ENCODE data around the gene EIF2B4. TPM values are rescaled to one million over a fixed set of nuclear protein-coding genes. Genes with fewer than 3 reads are reported as not detected.

Gene EIF2B4
- polyA plus RNA-seq, 1 donor (not counting 4 experiments of a cell fraction or from before 2014, with no cell fraction given): 54.9 TPM

- Histone ChIP-seq H4K20me1 (ENCODE audit: control insufficient read depth, extremely low read depth, insufficient read depth, low read length) (no peaks in the 10 kb centered on the region), H2AFZ (ENCODE audit: control insufficient read depth, low read length) (no peak overlapping the region), H3K27me3 (ENCODE audit: control insufficient read depth, extremely low read depth, insufficient read depth, low read length) (no peaks in the 10 kb centered on the region), H3K9ac (ENCODE audit: control insufficient read depth, extremely low read depth, insufficient read depth, low read length) (no peak overlapping the region), H3K79me2 (ENCODE audit: control insufficient read depth, insufficient read depth, low read length) (peaks cover 12% of the 10 kb centered on the region), H3K4me2 (ENCODE audit: control insufficient read depth, extremely low read depth, insufficient read depth, low read depth, low read length) (no peak overlapping the region), H3K4me1 (ENCODE audit: control insufficient read depth, extremely low read depth, insufficient read depth, low read length) (peaks cover 3% of the 10 kb centered on the region), H3K9me3 (ENCODE audit: control insufficient read depth, low read depth, low read length) (no peaks in the 10 kb centered on the region), H3K27ac (ENCODE audit: control insufficient read depth, insufficient read depth, low read length) (no peak overlapping the region), H3K36me3 (ENCODE audit: control insufficient read depth in 2 of 2, extremely low read depth in 1 of 2, insufficient read depth in 2 of 2, low read length in 2 of 2) (peaks cover 26 to 34% of the 10 kb centered on the region in 2 experiments), H3K4me3 (ENCODE audit: control insufficient read depth in 2 of 3, extremely low read depth in 1 of 3, insufficient read depth in 2 of 3, low read depth in 1 of 3, low read length in 3 of 3) (no peak overlapping the region), H3K9me1 (ENCODE audit: control insufficient read depth, extremely low read depth, insufficient read depth, low read length) (no peaks in the 10 kb centered on the region)
- dilution Hi-C loops (cut with MboI; ENCODE audit: extremely low pct_ligation_motif_present, low sequenced_read_pairs): no loop called here
- TF ChIP-seq EZH2 (IDR thresholded peaks at IDR 0.05; ENCODE audit: low read length) (no peak), CTCF (optimal IDR thresholded peaks at IDR 0.05 in 1 of 3, IDR thresholded peaks at IDR 0.05 in 1 of 3, conservative IDR thresholded peaks at IDR 0.05 in 1 of 3; ENCODE audit: extremely low read depth in 1 of 3, insufficient read depth in 2 of 3, low read length in 3 of 3) (no peak)
- FAIRE-seq (no peak), DNase-seq (ENCODE audit: low read depth, low spot score) (no peak)
These were observed 6.2 kb downstream of the EIF2B4 start for GRCh38 chr2:27363933-27364332.

- dilution Hi-C loops (cut with MboI; ENCODE audit: extremely low pct_ligation_motif_present, low sequenced_read_pairs): no loop called here
- peaks cover 3% of the 10 kb centered on the region for H3K4me1 ChIP-seq (ENCODE audit: control insufficient read depth, extremely low read depth, insufficient read depth, low read length)
- no peak overlapping the region for H3K4me3 ChIP-seq (ENCODE audit: control insufficient read depth in 2 of 3, extremely low read depth in 1 of 3, insufficient read depth in 2 of 3, low read depth in 1 of 3, low read length in 3 of 3)
- H3K9ac ChIP-seq (ENCODE audit: control insufficient read depth, extremely low read depth, insufficient read depth, low read length): no peak overlapping the region
- H3K79me2 ChIP-seq (ENCODE audit: control insufficient read depth, insufficient read depth, low read length): peaks cover 9% of the 10 kb centered on the region
- FAIRE-seq (no peak), DNase-seq (ENCODE audit: low read depth, low spot score) (no peak)
- no peaks in the 10 kb centered on the region for H3K9me1 ChIP-seq (ENCODE audit: control insufficient read depth, extremely low read depth, insufficient read depth, low read length)
- H3K27ac ChIP-seq (ENCODE audit: control insufficient read depth, insufficient read depth, low read length): no peak overlapping the region
- no peak overlapping the region for H2AFZ ChIP-seq (ENCODE audit: control insufficient read depth, low read length)
- no peaks in the 10 kb centered on the region for H3K9me3 ChIP-seq (ENCODE audit: control insufficient read depth, low read depth, low read length)
- peaks cover 24% of the 10 kb centered on the region in 2 experiments for H3K36me3 ChIP-seq (ENCODE audit: control insufficient read depth in 2 of 2, extremely low read depth in 1 of 2, insufficient read depth in 2 of 2, low read length in 2 of 2)
- TF ChIP-seq CTCF (optimal IDR thresholded peaks at IDR 0.05 in 1 of 3, IDR thresholded peaks at IDR 0.05 in 1 of 3, conservative IDR thresholded peaks at IDR 0.05 in 1 of 3; ENCODE audit: extremely low read depth in 1 of 3, insufficient read depth in 2 of 3, low read length in 3 of 3): no peak
- TF ChIP-seq EZH2 (IDR thresholded peaks at IDR 0.05; ENCODE audit: low read length): no peak
- no peak overlapping the region for H3K4me2 ChIP-seq (ENCODE audit: control insufficient read depth, extremely low read depth, insufficient read depth, low read depth, low read length)
- H4K20me1 ChIP-seq (ENCODE audit: control insufficient read depth, extremely low read depth, insufficient read depth, low read length): no peaks in the 10 kb centered on the region
- no peaks in the 10 kb centered on the region for H3K27me3 ChIP-seq (ENCODE audit: control insufficient read depth, extremely low read depth, insufficient read depth, low read length)
These were observed 7.3 kb downstream of the EIF2B4 start for GRCh38 chr2:27362678-27363420.

Measured in keratinocyte (primary cell).